ENCODE results near the gene EFCAB6. TPM values are rescaled to one million over a fixed set of nuclear protein-coding genes. Genes with fewer than 3 reads are reported as not detected.

Gene EFCAB6
- total and polyA plus RNA-seq, 2 donors (not counting 3 experiments of a cell fraction or from before 2014, with no cell fraction given) = 0.07 to 0.31 TPM

DNA sequence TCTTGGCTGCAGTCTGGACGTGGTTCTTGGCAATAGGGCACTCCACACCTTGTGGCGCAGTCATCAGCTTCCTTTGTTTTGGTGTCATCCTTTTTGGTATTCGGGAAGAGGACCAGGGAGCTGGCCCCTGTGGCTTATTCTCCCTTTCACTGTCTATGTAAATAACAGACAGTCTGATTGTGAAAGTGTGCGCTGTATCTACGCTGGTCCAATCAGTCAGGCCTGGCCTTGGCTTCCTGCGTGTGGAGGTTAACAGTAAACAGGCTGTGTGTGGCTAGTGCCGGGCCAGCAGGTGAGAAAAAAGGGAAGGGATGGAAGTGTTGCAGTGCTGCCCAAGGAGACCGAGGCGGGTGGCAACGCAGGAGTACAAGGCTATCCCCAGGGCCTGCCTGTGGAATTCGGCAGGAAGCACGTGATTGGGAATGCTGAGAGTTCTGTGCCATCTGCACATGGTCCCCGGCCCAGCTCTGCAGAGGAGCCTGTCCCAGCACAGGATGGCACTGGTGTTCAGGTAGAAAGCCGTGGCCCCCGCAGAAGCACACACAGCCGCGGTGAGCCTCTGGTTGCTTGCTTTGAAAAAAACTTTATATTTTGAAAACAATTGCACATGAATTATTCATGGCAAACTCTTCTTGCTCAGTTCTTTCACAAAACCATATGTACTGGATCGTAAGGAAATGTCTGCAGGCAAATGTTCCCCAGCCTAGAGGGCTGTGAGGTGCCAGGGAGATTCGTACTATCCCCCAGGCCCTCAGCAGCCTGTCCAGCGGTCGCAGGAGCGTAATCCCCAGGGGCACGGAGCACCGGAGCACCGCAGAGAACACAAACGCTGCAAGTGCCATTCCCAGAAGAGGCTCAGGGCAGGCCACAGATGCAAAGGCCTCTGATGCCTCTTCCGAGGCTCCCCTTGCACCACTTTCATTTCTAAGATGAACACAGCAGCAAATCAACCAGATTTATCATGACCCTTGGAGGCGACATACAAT, 174.5 kb downstream of the EFCAB6 start:
- no peaks in the 10 kb centered on the region for H3K4me1 ChIP-seq (ENCODE audit: control insufficient read depth, extremely low read depth, insufficient read depth, low read length)
- H3K9ac ChIP-seq (replicated peaks; ENCODE audit: extremely low read depth, insufficient read depth, low read length) = no peak overlapping the region
- POLR2A ChIA-PET = no interaction called here
- intact Hi-C loops (cut with micrococcal nuclease) (no loop called here), dilution Hi-C loops (cut with MboI; ENCODE audit: extremely low pct_ligation_motif_present, low sequenced_read_pairs) (no loop called here)
- CTCF ChIA-PET = no interaction called here
- no peak for FAIRE-seq
- H2AFZ ChIP-seq (ENCODE audit: low read depth, low read length) = no peak overlapping the region
- no peaks in the 10 kb centered on the region for H4K20me1 ChIP-seq (replicated peaks; ENCODE audit: control insufficient read depth, extremely low read depth, insufficient read depth, low read length)
- peaks cover 2% of the 10 kb centered on the region for H3K9me3 ChIP-seq (replicated peaks; ENCODE audit: control insufficient read depth, insufficient read depth, low read length)
- no peaks in the 10 kb centered on the region for H3K27me3 ChIP-seq (ENCODE audit: control insufficient read depth in 2 of 2, insufficient read depth in 2 of 2, low read length in 2 of 2)
- BruUV-seq (replicated peaks) = no TSS peak
- H3K27ac ChIP-seq (ENCODE audit: insufficient read depth, low read depth, low read length) = no peak overlapping the region
- no peak overlapping the region for H3K4me2 ChIP-seq (ENCODE audit: insufficient read depth, low read length)
- H3K36me3 ChIP-seq (ENCODE audit: control insufficient read depth in 2 of 2, extremely low read depth in 1 of 2, insufficient read depth in 2 of 2, low read length in 2 of 2) = no peaks in the 10 kb centered on the region
- H3K4me3 ChIP-seq (replicated peaks in 1 of 3; ENCODE audit: insufficient read depth in 1 of 3, low read depth in 1 of 3, low read length in 3 of 3) = no peak overlapping the region
- H3K9me1 ChIP-seq (replicated peaks; ENCODE audit: control insufficient read depth, extremely low read depth, insufficient read depth, low read length) = no peaks in the 10 kb centered on the region
- no peak for DNase-seq (ENCODE audit: low read depth, low spot score)
- TF ChIP-seq MYC (IDR thresholded peaks at IDR 0.05; ENCODE audit: low read depth, low read length) (no peak), EZH2 (IDR thresholded peaks at IDR 0.05; ENCODE audit: borderline replicate concordance, low read depth, low read length, severe bottlenecking) (no peak), GATA2 (IDR thresholded peaks at IDR 0.05; ENCODE audit: insufficient read depth, insufficient read length, low read depth, low read length) (no peak), POLR2A (IDR thresholded peaks at IDR 0.05; ENCODE audit: low read depth, low read length) (no peak), FOS (IDR thresholded peaks at IDR 0.05; ENCODE audit: borderline replicate concordance, insufficient read depth, low read length) (no peak), POLR2AphosphoS5 (IDR thresholded peaks at IDR 0.05; ENCODE audit: insufficient read depth, low read depth, low read length) (no peak), JUN (IDR thresholded peaks at IDR 0.05; ENCODE audit: borderline replicate concordance, insufficient read depth, insufficient read length, low read depth) (no peak)
- TF ChIP-seq, protein P1, sequence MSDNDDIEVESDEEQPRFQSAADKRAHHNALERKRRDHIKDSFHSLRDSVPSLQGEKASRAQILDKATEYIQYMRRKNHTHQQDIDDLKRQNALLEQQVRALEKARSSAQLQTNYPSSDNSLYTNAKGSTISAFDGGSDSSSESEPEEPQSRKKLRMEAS (IDR thresholded peaks at IDR 0.05; ENCODE audit: insufficient read depth, insufficient read length) = no peak
- TF ChIP-seq, protein P2, sequence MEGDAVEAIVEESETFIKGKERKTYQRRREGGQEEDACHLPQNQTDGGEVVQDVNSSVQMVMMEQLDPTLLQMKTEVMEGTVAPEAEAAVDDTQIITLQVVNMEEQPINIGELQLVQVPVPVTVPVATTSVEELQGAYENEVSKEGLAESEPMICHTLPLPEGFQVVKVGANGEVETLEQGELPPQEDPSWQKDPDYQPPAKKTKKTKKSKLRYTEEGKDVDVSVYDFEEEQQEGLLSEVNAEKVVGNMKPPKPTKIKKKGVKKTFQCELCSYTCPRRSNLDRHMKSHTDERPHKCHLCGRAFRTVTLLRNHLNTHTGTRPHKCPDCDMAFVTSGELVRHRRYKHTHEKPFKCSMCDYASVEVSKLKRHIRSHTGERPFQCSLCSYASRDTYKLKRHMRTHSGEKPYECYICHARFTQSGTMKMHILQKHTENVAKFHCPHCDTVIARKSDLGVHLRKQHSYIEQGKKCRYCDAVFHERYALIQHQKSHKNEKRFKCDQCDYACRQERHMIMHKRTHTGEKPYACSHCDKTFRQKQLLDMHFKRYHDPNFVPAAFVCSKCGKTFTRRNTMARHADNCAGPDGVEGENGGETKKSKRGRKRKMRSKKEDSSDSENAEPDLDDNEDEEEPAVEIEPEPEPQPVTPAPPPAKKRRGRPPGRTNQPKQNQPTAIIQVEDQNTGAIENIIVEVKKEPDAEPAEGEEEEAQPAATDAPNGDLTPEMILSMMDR (IDR thresholded peaks at IDR 0.05; ENCODE audit: extremely low read depth in 1 of 2, insufficient read depth in 1 of 2, low read depth in 1 of 2, low read length in 2 of 2) = no peak
- H3K79me2 ChIP-seq (ENCODE audit: control insufficient read depth, insufficient read depth, low read length) = no peaks in the 10 kb centered on the region

Data from endothelial cell of umbilical vein (primary cell).